Activated naive CD4-positive, alpha-beta T cell treated with anti-CD3 and anti-CD28 coated beads, Interleukin-2, amount 50 U/mL, for 24 hours (primary cell): Measurements from ENCODE around the gene MAEA.

Experiments
- H3K27ac Mint-ChIP-seq: one replicate; pipeline ENCODE4 v1.8.0; 2021; ENCODE audit warnings: mild to moderate bottlenecking, mixed read lengths
- H3K27me3 Mint-ChIP-seq: one replicate; pipeline ENCODE4 v1.8.0; 2021; ENCODE audit warnings: mixed read lengths
- H3K36me3 Mint-ChIP-seq: one replicate; pipeline ENCODE4 v1.8.0; 2021; ENCODE audit warnings: mixed read lengths
- H3K4me1 Mint-ChIP-seq: one replicate; pipeline ENCODE4 v1.8.0; 2021; ENCODE audit warnings: mixed read lengths
- H3K4me3 Mint-ChIP-seq: one replicate; pipeline ENCODE4 v1.8.0; 2021; ENCODE audit warnings: mild to moderate bottlenecking, mixed read lengths
- H3K9me3 Mint-ChIP-seq: one replicate; pipeline ENCODE4 v1.8.0; 2021; ENCODE audit warnings: mixed read lengths

MAEA gene

GRCh38 chr4:1353186-1354055 lies 63.7 kb downstream of the MAEA start:
- Mint-ChIP-seq H3K27me3 (no peaks in the 10 kb centered on the region), H3K36me3 (peaks cover 2% of the 10 kb centered on the region), H3K4me1 (peaks cover 26% of the 10 kb centered on the region), H3K9me3 (no peaks in the 10 kb centered on the region), H3K27ac (no peak overlapping the region), H3K4me3 (no peak overlapping the region)

- Mint-ChIP-seq H3K4me1 (peaks cover 18% of the 10 kb centered on the region), H3K27ac (no peak overlapping the region), H3K27me3 (no peaks in the 10 kb centered on the region), H3K4me3 (no peak overlapping the region), H3K36me3 (peaks cover 2% of the 10 kb centered on the region), H3K9me3 (no peaks in the 10 kb centered on the region)
Observed at GRCh38 chr4:1354136-1354982, 64.7 kb downstream of the MAEA start.

GRCh38 chr4:1354983-1355275 lies 65.2 kb downstream of the MAEA start:
- Mint-ChIP-seq H3K27me3 (no peaks in the 10 kb centered on the region), H3K4me3 (no peak overlapping the region), H3K9me3 (no peaks in the 10 kb centered on the region), H3K27ac (no peak overlapping the region), H3K4me1 (peaks cover 14% of the 10 kb centered on the region), H3K36me3 (peaks cover 2% of the 10 kb centered on the region)

- H3K9me3 Mint-ChIP-seq, result no peaks in the 10 kb centered on the region
- no peaks in the 10 kb centered on the region for H3K27me3 Mint-ChIP-seq
- peaks cover 2% of the 10 kb centered on the region for H3K36me3 Mint-ChIP-seq
- no peak overlapping the region for H3K4me3 Mint-ChIP-seq
- peaks cover 10% of the 10 kb centered on the region for H3K4me1 Mint-ChIP-seq
- no peak overlapping the region for H3K27ac Mint-ChIP-seq
Observed at GRCh38 chr4:1355378-1355777, 65.7 kb downstream of the MAEA start.

GRCh38 chr4:1356181-1356998 lies 66.7 kb downstream of the MAEA start:
- no peaks in the 10 kb centered on the region for H3K9me3 Mint-ChIP-seq
- H3K27me3 Mint-ChIP-seq, result no peaks in the 10 kb centered on the region
- no peak overlapping the region for H3K4me3 Mint-ChIP-seq
- no peak overlapping the region for H3K27ac Mint-ChIP-seq
- H3K4me1 Mint-ChIP-seq, result peaks cover 7% of the 10 kb centered on the region
- peaks cover 2% of the 10 kb centered on the region for H3K36me3 Mint-ChIP-seq

GRCh38 chr4:1357356-1358248 lies 67.9 kb downstream of the MAEA start:
- Mint-ChIP-seq H3K27ac (no peak overlapping the region), H3K4me3 (no peak overlapping the region), H3K36me3 (peaks cover 2% of the 10 kb centered on the region), H3K4me1 (no peaks in the 10 kb centered on the region), H3K9me3 (no peaks in the 10 kb centered on the region), H3K27me3 (no peaks in the 10 kb centered on the region)

- Mint-ChIP-seq H3K9me3 (no peaks in the 10 kb centered on the region), H3K27me3 (no peaks in the 10 kb centered on the region), H3K36me3 (peaks cover 2% of the 10 kb centered on the region), H3K4me3 (no peak overlapping the region), H3K4me1 (no peaks in the 10 kb centered on the region), H3K27ac (no peak overlapping the region)
Observed at GRCh38 chr4:1358421-1359143, 68.9 kb downstream of the MAEA start.

GRCh38 chr4:1359144-1359501 lies 69.4 kb downstream of the MAEA start:
- no peak overlapping the region for H3K27ac Mint-ChIP-seq
- H3K27me3 Mint-ChIP-seq, result no peaks in the 10 kb centered on the region
- H3K4me1 Mint-ChIP-seq, result no peaks in the 10 kb centered on the region
- H3K9me3 Mint-ChIP-seq, result no peaks in the 10 kb centered on the region
- H3K36me3 Mint-ChIP-seq, result peaks cover 2% of the 10 kb centered on the region
- no peak overlapping the region for H3K4me3 Mint-ChIP-seq

- H3K4me3 Mint-ChIP-seq, result no peak overlapping the region
- peaks cover 2% of the 10 kb centered on the region for H3K36me3 Mint-ChIP-seq
- no peaks in the 10 kb centered on the region for H3K9me3 Mint-ChIP-seq
- H3K27ac Mint-ChIP-seq, result no peak overlapping the region
- no peaks in the 10 kb centered on the region for H3K4me1 Mint-ChIP-seq
- no peaks in the 10 kb centered on the region for H3K27me3 Mint-ChIP-seq
Observed at GRCh38 chr4:1359976-1360375, 70.3 kb downstream of the MAEA start.

- Mint-ChIP-seq H3K9me3 (no peaks in the 10 kb centered on the region), H3K4me1 (no peaks in the 10 kb centered on the region), H3K27me3 (no peaks in the 10 kb centered on the region), H3K36me3 (peaks cover 2% of the 10 kb centered on the region), H3K27ac (no peak overlapping the region), H3K4me3 (no peak overlapping the region)
Observed at GRCh38 chr4:1360423-1361283, 71.0 kb downstream of the MAEA start.

- no peaks in the 10 kb centered on the region for H3K36me3 Mint-ChIP-seq
- H3K27ac Mint-ChIP-seq, result no peak overlapping the region
- no peaks in the 10 kb centered on the region for H3K4me1 Mint-ChIP-seq
- H3K9me3 Mint-ChIP-seq, result no peaks in the 10 kb centered on the region
- H3K4me3 Mint-ChIP-seq, result no peak overlapping the region
- no peaks in the 10 kb centered on the region for H3K27me3 Mint-ChIP-seq
Observed at GRCh38 chr4:1361431-1361830, 71.7 kb downstream of the MAEA start.

- Mint-ChIP-seq H3K4me3 (no peak overlapping the region), H3K27me3 (no peaks in the 10 kb centered on the region), H3K9me3 (no peaks in the 10 kb centered on the region), H3K4me1 (no peaks in the 10 kb centered on the region), H3K27ac (no peak overlapping the region), H3K36me3 (no peaks in the 10 kb centered on the region)
Observed at GRCh38 chr4:1362046-1362445, 72.4 kb downstream of the MAEA start.

GRCh38 chr4:1362521-1362920 lies 72.8 kb downstream of the MAEA start:
- Mint-ChIP-seq H3K4me3 (no peak overlapping the region), H3K27ac (no peak overlapping the region), H3K27me3 (no peaks in the 10 kb centered on the region), H3K36me3 (no peaks in the 10 kb centered on the region), H3K9me3 (no peaks in the 10 kb centered on the region), H3K4me1 (no peaks in the 10 kb centered on the region)

- no peaks in the 10 kb centered on the region for H3K27me3 Mint-ChIP-seq
- H3K9me3 Mint-ChIP-seq, result no peaks in the 10 kb centered on the region
- no peaks in the 10 kb centered on the region for H3K36me3 Mint-ChIP-seq
- no peaks in the 10 kb centered on the region for H3K4me1 Mint-ChIP-seq
- no peak overlapping the region for H3K27ac Mint-ChIP-seq
- no peak overlapping the region for H3K4me3 Mint-ChIP-seq
Observed at GRCh38 chr4:1363513-1363912, 73.8 kb downstream of the MAEA start.
